GM23338 (cell line): Measurements from ENCODE around the gene GPHN. TPM values are rescaled to one million over a fixed set of nuclear protein-coding genes. Genes with fewer than 3 reads are reported as not detected.

Experiments
- ATAC-seq: fragments of 200-7000 bp; cut with Tn5 transposase; 3 replicates; pipeline ENCODE4 v1.9.1; 2020
- DNase-seq: peaks from one replicate; pipeline ENCODE4 v3.0.0-alpha.2; 2015; ENCODE audit warnings: low spot score
- H2AFZ ChIP-seq: fragments of 200-600 bp; sonication (generic); 2 replicates; pipeline ENCODE4 v1.8.0; 2016; ENCODE audit warnings: antibody characterized with exemption, mild to moderate bottlenecking, moderate library complexity
- H3F3A ChIP-seq: fragments of 200-600 bp; sonication (generic); replicated peaks from 2 replicates; pipeline ENCODE4 v1.8.0; 2017; ENCODE audit warnings: antibody characterized with exemption, mixed run types, low read depth
- H3K27ac ChIP-seq: fragments of 200-600 bp; sonication (generic); 2 replicates; pipeline ENCODE4 v1.6.1; 2016; ENCODE audit warnings: low read depth
- H3K27me3 ChIP-seq: fragments of 200-600 bp; sonication (generic); 2 replicates; pipeline ENCODE4 v1.8.0; 2016; ENCODE audit warnings: mild to moderate bottlenecking, mixed run types, moderate library complexity; ENCODE audit not compliant: insufficient read depth
- H3K36me3 ChIP-seq: fragments of 200-600 bp; sonication (generic); 2 replicates; pipeline ENCODE4 v1.8.0; 2016; ENCODE audit warnings: mild to moderate bottlenecking; ENCODE audit not compliant: insufficient read depth
- H3K4me1 ChIP-seq: fragments of 200-600 bp; sonication (generic); 2 replicates; pipeline ENCODE4 v1.8.0; 2016; ENCODE audit warnings: mild to moderate bottlenecking, moderate library complexity; ENCODE audit not compliant: insufficient read depth
- H3K4me2 ChIP-seq: fragments of 200-600 bp; sonication (generic); 2 replicates; pipeline ENCODE4 v1.7.1; 2017; ENCODE audit warnings: mixed run types
- H3K4me3 ChIP-seq: fragments of 200-600 bp; sonication (generic); 2 replicates; pipeline ENCODE4 v1.6.1; 2016; ENCODE audit warnings: mixed run types
- H3K79me2 ChIP-seq: fragments of 200-600 bp; sonication (generic); replicated peaks from 2 replicates; pipeline ENCODE4 v1.8.0; 2017; ENCODE audit warnings: mild to moderate bottlenecking; ENCODE audit not compliant: insufficient read depth
- H3K9me2 ChIP-seq: fragments of 200-600 bp; sonication (generic); 2 replicates; pipeline ENCODE4 v1.8.0; 2017; ENCODE audit not compliant: insufficient read depth
- H4K20me1 ChIP-seq: fragments of 200-600 bp; sonication (generic); replicated peaks from 2 replicates; pipeline ENCODE4 v1.8.0; 2017; ENCODE audit warnings: mild to moderate bottlenecking; ENCODE audit not compliant: insufficient read depth
- H3K27ac Mint-ChIP-seq: 2 replicates; pipeline ENCODE4 v1.8.0; 2020; ENCODE audit warnings: inconsistent platforms, mild to moderate bottlenecking, moderate library complexity, mixed read lengths
- H3K27me3 Mint-ChIP-seq: 3 replicates; pipeline ENCODE4 v1.8.0; 2022; ENCODE audit warnings: low read depth, mild to moderate bottlenecking, moderate library complexity, mixed read lengths, inconsistent platforms; ENCODE audit not compliant: insufficient read depth, poor library complexity
- H3K36me3 Mint-ChIP-seq: 3 replicates; pipeline ENCODE4 v1.8.0; 2021; ENCODE audit warnings: low read depth, mild to moderate bottlenecking, inconsistent platforms, moderate library complexity, mixed read lengths
- H3K4me1 Mint-ChIP-seq: 3 replicates; pipeline ENCODE4 v1.8.0; 2020; ENCODE audit warnings: mild to moderate bottlenecking, inconsistent platforms, mixed read lengths
- H3K4me3 Mint-ChIP-seq: 3 replicates; pipeline ENCODE4 v1.8.0; 2021; ENCODE audit warnings: moderate library complexity, mild to moderate bottlenecking, inconsistent platforms, mixed read lengths
- H3K9me3 Mint-ChIP-seq: 3 replicates; pipeline ENCODE4 v1.8.0; 2020; ENCODE audit warnings: moderate library complexity, mild to moderate bottlenecking, inconsistent platforms, mixed read lengths
- CREB1 ChIP-seq: fragments of 250-450 bp; sonication (Bioruptor Pico); IDR thresholded peaks from 2 replicates; pipeline ENCODE4 v1.5.0; 2020; ENCODE audit warnings: low read depth, mild to moderate bottlenecking, moderate library complexity
- CTCF ChIP-seq, 2 experiments: fragments of 200-600 bp in 1 of 2; sonication (generic) in 1 of 2; conservative IDR thresholded peaks; 2 replicates each; pipeline versions ENCODE4 v1.5.1 to v1.6.1; 2016 to 2017; ENCODE audit warnings: antibody characterized with exemption in 2 of 2, low read depth in 2 of 2, mild to moderate bottlenecking in 2 of 2, moderate library complexity in 1 of 2
- ETS1 ChIP-seq: IDR thresholded peaks from 2 replicates; pipeline ENCODE4 v1.6.1; 2016; ENCODE audit warnings: antibody characterized with exemption
- EZH2 ChIP-seq: fragments of 200-600 bp; sonication (generic); IDR thresholded peaks from one replicate; pipeline ENCODE4 v1.8.0; 2017; ENCODE audit warnings: antibody characterized with exemption, mild to moderate bottlenecking, low read depth; ENCODE audit not compliant: unreplicated experiment
- NANOG ChIP-seq: IDR thresholded peaks from 2 replicates; pipeline ENCODE4 v1.6.1; 2016; ENCODE audit warnings: antibody characterized with exemption, borderline replicate concordance
- POLR2AphosphoS5 ChIP-seq: IDR thresholded peaks from 2 replicates; pipeline ENCODE4 v1.6.1; 2016; ENCODE audit warnings: antibody characterized with exemption, low read depth
- REST ChIP-seq: IDR thresholded peaks from one replicate; pipeline ENCODE4 v1.6.1; 2018; ENCODE audit warnings: antibody characterized with exemption; ENCODE audit not compliant: unreplicated experiment
- STAT1 ChIP-seq: IDR thresholded peaks from one replicate; pipeline ENCODE4 v1.6.1; 2016; ENCODE audit warnings: antibody characterized with exemption; ENCODE audit not compliant: unreplicated experiment
- ZNF114 ChIP-seq: fragments of 250-450 bp; sonication (Bioruptor Pico); IDR thresholded peaks from 2 replicates; pipeline ENCODE4 v1.5.0; 2020; ENCODE audit warnings: mild to moderate bottlenecking, moderate library complexity
- ZNF331 ChIP-seq: fragments of 250-450 bp; sonication (Bioruptor Pico); IDR thresholded peaks from 2 replicates; pipeline ENCODE4 v1.5.0; 2020; ENCODE audit warnings: low read depth, mild to moderate bottlenecking, moderate library complexity
- ZNF462 ChIP-seq: fragments of 250-450 bp; sonication (Bioruptor Pico); IDR thresholded peaks from 2 replicates; pipeline ENCODE4 v1.5.0; 2020; ENCODE audit warnings: mild to moderate bottlenecking, moderate library complexity
- polyA plus RNA-seq: library from polyadenylated mRNA; unstranded; fragments of >200 nt; fragmentation: Nextera tagmentation; extraction: Ambion mirVana; gene quantifications from 2 replicates; pipeline ENCODE4 v1.2.1, GENCODE V29; 2016
- total RNA-seq: library from RNA; depleted of rRNA; stranded (reverse); fragments of >200 nt; shearing (Covaris generic); gene quantifications from 2 replicates; pipeline ENCODE4 v1.2.3, GENCODE V29; 2014

The GPHN gene
- total and polyA plus RNA-seq, 2 experiments from 2014 or later, result 17.6 to 20.6 TPM

- TF ChIP-seq CTCF (conservative IDR thresholded peaks at IDR 0.05; ENCODE audit: low read depth in 2 of 2) (no peak), NANOG (no peak)
Observed at GRCh38 chr14:66539034-66539433, 31.1 kb downstream of the GPHN start (continued).

GRCh38 chr14:66540038-66540437 is 32.1 kb downstream of the GPHN start:
- H3K27ac ChIP-seq, result no peak overlapping the region
- H3F3A ChIP-seq, result no peaks in the 10 kb centered on the region
- H3K79me2 ChIP-seq, result peaks cover 75% of the 10 kb centered on the region
- no peaks in the 10 kb centered on the region for H3K27me3 ChIP-seq
- H3K4me2 ChIP-seq, result no peak overlapping the region
- H3K4me3 ChIP-seq, result no peak overlapping the region
- H3K4me3 Mint-ChIP-seq, result no peak overlapping the region
- H3K9me3 Mint-ChIP-seq, result peaks cover 3% of the 10 kb centered on the region; the same call in 2 of the 3 replicates
- H3K27ac Mint-ChIP-seq, result no peak overlapping the region
- no peaks in the 10 kb centered on the region for H3K9me2 ChIP-seq
- no peak for DNase-seq
- peaks cover 5% of the 10 kb centered on the region; the same call in 1 of the 2 replicates for H3K4me1 ChIP-seq
- no peaks in the 10 kb centered on the region; the same call in 2 of the 3 replicates for H3K4me1 Mint-ChIP-seq
- ATAC-seq, result no peak
- H4K20me1 ChIP-seq, result no peaks in the 10 kb centered on the region; the same call in 1 of the 2 replicates
- H3K36me3 Mint-ChIP-seq, result peaks cover 3% of the 10 kb centered on the region; the same call in 2 of the 3 replicates
- no peak overlapping the region for H2AFZ ChIP-seq
- no peaks in the 10 kb centered on the region; the same call in 1 of the 2 replicates for H3K36me3 ChIP-seq
- H3K27me3 Mint-ChIP-seq, result no peaks in the 10 kb centered on the region
- TF ChIP-seq NANOG (no peak), ZNF114 (CRISPR knock-in tag) (no peak), REST (no peak), ZNF331 (CRISPR knock-in tag) (no peak), ZNF462 (CRISPR knock-in tag) (no peak), POLR2AphosphoS5 (no peak), EZH2 (no peak), CREB1 (no peak), STAT1 (no peak), ETS1 (no peak)
